Fibroblast of villous mesenchyme (primary cell): Measurements from ENCODE around the gene AGBL4. TPM values are rescaled to one million over a fixed set of nuclear protein-coding genes. Genes with fewer than 3 reads are reported as not detected.

Experiments used
- DNase-seq: peaks from one replicate; pipeline ENCODE4 v3.0.0-alpha.2; 2010; ENCODE audit warnings: low read depth
- H3K4me3 ChIP-seq: 2 replicates; pipeline ENCODE4 v1.5.1; 2011; ENCODE audit warnings: low read depth, mild to moderate bottlenecking, low read length
- CTCF ChIP-seq: IDR thresholded peaks from 2 replicates; pipeline ENCODE4 v1.5.1; 2012; ENCODE audit warnings: low read depth, mild to moderate bottlenecking, low read length; ENCODE audit not compliant: insufficient read depth
- total RNA-seq: library from RNA; depleted of rRNA; stranded (reverse); fragments of >200 nt; gene quantifications from 2 replicates; pipeline ENCODE4 v1.2.3, GENCODE V29; 2012

Gene AGBL4
- total RNA-seq, 1 donor = not detected

- H3K4me3 ChIP-seq = no peak overlapping the region
- TF ChIP-seq CTCF = no peak
- no peak for DNase-seq
Measured at GRCh38 chr1:48841461-48841860, 1182.3 kb downstream of the AGBL4 start.

- DNase-seq = no peak
- TF ChIP-seq CTCF = no peak
- no peak overlapping the region for H3K4me3 ChIP-seq
Measured at GRCh38 chr1:48831120-48831978, 1192.4 kb downstream of the AGBL4 start.

GRCh38 chr1:48830715-48831114 lies 1193.0 kb downstream of the AGBL4 start:
- no peak for TF ChIP-seq CTCF
- DNase-seq = no peak
- no peak overlapping the region for H3K4me3 ChIP-seq

GRCh38 chr1:48829446-48829845 lies 1194.3 kb downstream of the AGBL4 start:
- TF ChIP-seq CTCF = no peak
- DNase-seq = no peak
- no peak overlapping the region for H3K4me3 ChIP-seq

GRCh38 chr1:48823168-48823567 lies 1200.6 kb downstream of the AGBL4 start:
- no peak for DNase-seq
- TF ChIP-seq CTCF = no peak
- H3K4me3 ChIP-seq = no peak overlapping the region

GRCh38 chr1:48820491-48820890 lies 1203.3 kb downstream of the AGBL4 start:
- DNase-seq = no peak
- no peak for TF ChIP-seq CTCF
- H3K4me3 ChIP-seq = no peak overlapping the region
